Myocyte (in vitro differentiated cells): ENCODE data around the gene GPR108. TPM values are rescaled to one million over a fixed set of nuclear protein-coding genes. Genes with fewer than 3 reads are reported as not detected.
"Not testable (repeated sequence)": the region's sequence is repeated elsewhere in the genome, so short reads cannot be mapped to it uniquely, and the experiment has no call there.

Source experiments
- DNase-seq: peaks from one replicate; pipeline ENCODE4 v3.0.0-alpha.2; 2012; ENCODE audit warnings: low read depth
- total RNA-seq: library from RNA; depleted of rRNA; stranded (reverse); fragments of >200 nt; gene quantifications from 2 replicates; pipeline ENCODE4 v1.2.3, GENCODE V29; 2014

The GPR108 gene
- total RNA-seq, 1 donor from 2014 or later, result 32.0 TPM

GRCh38 chr19:6761053-6761676, 23.8 kb upstream of the GPR108 start:
- DNase-seq, result no peak

GRCh38 chr19:6760606-6761005, 23.2 kb upstream of the GPR108 start:
- DNase-seq, result no peak

- DNase-seq, result no peak
These were observed 17.5 kb upstream of the GPR108 start for GRCh38 chr19:6754653-6755463.

- no peak for DNase-seq
These were observed 16.8 kb upstream of the GPR108 start for GRCh38 chr19:6754136-6754535.

- no peak for DNase-seq
These were observed 16.0 kb upstream of the GPR108 start for GRCh38 chr19:6753178-6754031.

- DNase-seq, result no peak
These were observed 15.1 kb upstream of the GPR108 start for GRCh38 chr19:6752256-6753177.

- no peak for DNase-seq
These were observed 13.8 kb upstream of the GPR108 start for GRCh38 chr19:6751189-6751588.

- DNase-seq, result no peak
These were observed 12.7 kb upstream of the GPR108 start for GRCh38 chr19:6750062-6750461.

- DNase-seq, result not testable (repeated sequence)
These were observed 11.2 kb upstream of the GPR108 start for GRCh38 chr19:6748543-6748942.

- no peak for DNase-seq
These were observed 8.6 kb upstream of the GPR108 start for GRCh38 chr19:6745965-6746364.

GRCh38 chr19:6744381-6745301, 7.3 kb upstream of the GPR108 start:
- peak; percentile 81 for DNase-seq

GRCh38 chr19:6743714-6744380, 6.5 kb upstream of the GPR108 start:
- peak; percentile 24 for DNase-seq

- DNase-seq, result no peak
These were observed 5.7 kb upstream of the GPR108 start for GRCh38 chr19:6743066-6743465.

GRCh38 chr19:6740589-6741343, 3.4 kb upstream of the GPR108 start:
- peak; percentile 45 for DNase-seq

GRCh38 chr19:6739883-6740588, 2.7 kb upstream of the GPR108 start:
- DNase-seq, result peak; percentile 63

GRCh38 chr19:6739390-6739882, 2.1 kb upstream of the GPR108 start, which contains the start of gene TRIP10:
Gene TRIP10 (plus strand): TSS chr19:6739680. CDS start chr19:6739762, 82 bp downstream.
- DNase-seq, result peak; percentile 88

GRCh38 chr19:6738787-6739389, 1.5 kb upstream of the GPR108 start:
- no peak for DNase-seq
